DND-41 (cell line): ENCODE measurements around the gene VPS72.

Source experiments
- ATAC-seq: fragments of 200-7000 bp; cut with Tn5 transposase; 3 replicates; pipeline ENCODE4 v1.9.1; 2021; ENCODE audit warnings: low read depth; ENCODE audit not compliant: insufficient read depth
- DNase-seq: peaks from one replicate; pipeline ENCODE4 v3.0.0-alpha.2; 2020
- H2AFZ ChIP-seq: 2 replicates; pipeline ENCODE4 v1.6.0; 2012; ENCODE audit warnings: low read depth, low read length
- H3K27ac ChIP-seq: 2 replicates; pipeline ENCODE4 v1.5.1; 2012; ENCODE audit warnings: low read length, inconsistent platforms
- H3K27me3 ChIP-seq: fragments of 200-600 bp; sonication (generic); 2 replicates; pipeline ENCODE4 v1.6.0; 2012; ENCODE audit warnings: low read length, mild to moderate bottlenecking, inconsistent platforms; ENCODE audit not compliant: insufficient read depth, poor library complexity
- H3K36me3 ChIP-seq: 2 replicates; pipeline ENCODE4 v1.5.1; 2012; ENCODE audit warnings: low read length, inconsistent platforms; ENCODE audit not compliant: insufficient read depth
- H3K4me1 ChIP-seq: 2 replicates; pipeline ENCODE4 v1.5.1; 2012; ENCODE audit warnings: mild to moderate bottlenecking, low read length; ENCODE audit not compliant: insufficient read depth
- H3K4me2 ChIP-seq: 2 replicates; pipeline ENCODE4 v1.6.0; 2012; ENCODE audit warnings: mild to moderate bottlenecking, moderate library complexity, low read length, inconsistent platforms; ENCODE audit not compliant: insufficient read depth
- H3K4me3 ChIP-seq, 2 experiments: fragments of 200-600 bp in 1 of 2; shearing (Covaris generic) in 1 of 2; 2 replicates each; pipeline ENCODE4 v1.5.1; 2012 to 2016; ENCODE audit warnings: inconsistent platforms in 2 of 2, low read length in 2 of 2, mild to moderate bottlenecking in 2 of 2, low read depth in 1 of 2, moderate library complexity in 1 of 2
- H3K79me2 ChIP-seq: 2 replicates; pipeline ENCODE4 v1.6.0; 2012; ENCODE audit warnings: low read length, inconsistent platforms; ENCODE audit not compliant: insufficient read depth
- H3K9ac ChIP-seq: 2 replicates; pipeline ENCODE4 v1.6.0; 2012; ENCODE audit warnings: low read depth, mild to moderate bottlenecking, inconsistent platforms, low read length, moderate library complexity
- H3K9me3 ChIP-seq: 2 replicates; pipeline ENCODE4 v1.5.1; 2012; ENCODE audit warnings: low read length, moderate library complexity, mild to moderate bottlenecking, inconsistent platforms; ENCODE audit not compliant: insufficient read depth, severe bottlenecking
- H4K20me1 ChIP-seq: 2 replicates; pipeline ENCODE4 v1.6.0; 2012; ENCODE audit warnings: low read length; ENCODE audit not compliant: insufficient read depth
- CTCF ChIP-seq: IDR thresholded peaks from 2 replicates; pipeline ENCODE4 v1.5.1; 2012; ENCODE audit warnings: borderline replicate concordance, low read length, moderate library complexity, mild to moderate bottlenecking; ENCODE audit not compliant: poor library complexity, severe bottlenecking; ENCODE audit errors: extremely low read depth
- EZH2 ChIP-seq: IDR thresholded peaks from 3 replicates; pipeline ENCODE4 v1.6.1; 2012; ENCODE audit warnings: borderline replicate concordance, low read depth, mild to moderate bottlenecking, moderate library complexity, low read length, inconsistent platforms; ENCODE audit not compliant: severe bottlenecking

VPS72 gene

GRCh38 chr1:151175041-151175741, 14.8 kb downstream of the VPS72 start:
- H3K4me3 ChIP-seq = no peak overlapping the region
- H3K27ac ChIP-seq = no peak overlapping the region
- H3K9ac ChIP-seq = no peak overlapping the region
- H3K4me2 ChIP-seq = no peak overlapping the region
- no peaks in the 10 kb centered on the region for H3K27me3 ChIP-seq
- TF ChIP-seq EZH2 (no peak), CTCF (no peak)
- no peak overlapping the region for H2AFZ ChIP-seq
- DNase-seq = no peak
- H3K79me2 ChIP-seq = no peaks in the 10 kb centered on the region
- H4K20me1 ChIP-seq = no peaks in the 10 kb centered on the region
- H3K9me3 ChIP-seq = no peaks in the 10 kb centered on the region
- H3K4me1 ChIP-seq = no peaks in the 10 kb centered on the region
- no peak for ATAC-seq
- peaks cover 62% of the 10 kb centered on the region for H3K36me3 ChIP-seq

GRCh38 chr1:151171190-151171589, 18.8 kb downstream of the VPS72 start:
- Histone ChIP-seq H3K9me3 (no peaks in the 10 kb centered on the region), H4K20me1 (no peaks in the 10 kb centered on the region), H3K27me3 (no peaks in the 10 kb centered on the region), H3K4me3 (no peak overlapping the region), H3K4me2 (no peak overlapping the region), H3K36me3 (peaks cover 51% of the 10 kb centered on the region), H3K79me2 (peaks cover 12% of the 10 kb centered on the region), H3K4me1 (peaks cover 10% of the 10 kb centered on the region), H3K9ac (no peak overlapping the region), H2AFZ (no peak overlapping the region), H3K27ac (no peak overlapping the region)
- TF ChIP-seq EZH2 = no peak
- TF ChIP-seq CTCF = no peak
- DNase-seq = no peak
- ATAC-seq = no peak

GRCh38 chr1:151167116-151167515, 22.9 kb downstream of the VPS72 start:
- H3K36me3 ChIP-seq = peaks cover 34% of the 10 kb centered on the region
- no peaks in the 10 kb centered on the region for H4K20me1 ChIP-seq
- ATAC-seq (no peak), DNase-seq (no peak)
- H2AFZ ChIP-seq = no peak overlapping the region
- peak overlapping the region; percentile 71 for H3K9ac ChIP-seq
- peaks cover 31% of the 10 kb centered on the region for H3K4me1 ChIP-seq
- TF ChIP-seq CTCF (no peak), EZH2 (no peak)
- H3K4me3 ChIP-seq = peak overlapping the region; percentile 89 to 91; a peak in 3 of 4 replicates
- H3K27ac ChIP-seq = peak overlapping the region; percentile 75; the same call in 1 of the 2 replicates
- no peaks in the 10 kb centered on the region for H3K27me3 ChIP-seq
- H3K9me3 ChIP-seq = no peaks in the 10 kb centered on the region
- H3K4me2 ChIP-seq = peak overlapping the region; percentile 96
- H3K79me2 ChIP-seq = peaks cover 38% of the 10 kb centered on the region
